ENCODE results near the gene PCDHGB2. TPM values are rescaled to one million over a fixed set of nuclear protein-coding genes. Genes with fewer than 3 reads are reported as not detected.

The PCDHGB2 gene
- total and polyA plus RNA-seq, 2 experiments from 2014 or later, result 0.33 TPM; not detected in 1

- Histone ChIP-seq H3K4me3 (no peak within 1 kb of the TSS), H3K27me3 (no peaks in the 10 kb centered on the region), H4K20me1 (ENCODE audit: insufficient read depth, poor library complexity, severe bottlenecking) (no peaks in the 10 kb centered on the region), H3K4me2 (no peak within 1 kb of the TSS), H3K9me3 (ENCODE audit: low read depth) (peaks cover 5% of the 10 kb centered on the region), H3K36me3 (replicated peaks; ENCODE audit: insufficient read depth, low read depth) (no peaks in the 10 kb centered on the region), H3K4me1 (ENCODE audit: insufficient read depth) (no peaks in the 10 kb centered on the region), H3K9me2 (replicated peaks; ENCODE audit: insufficient read depth) (no peaks in the 10 kb centered on the region), H2AFZ (no peak within 1 kb of the TSS), H3K27ac (no peak within 1 kb of the TSS), H3K79me2 (no peaks in the 10 kb centered on the region)
- no peak for DNase-seq (ENCODE audit: low spot score)
- 96% methylated on average over 32 of the region's 34 CpGs for WGBS (ENCODE audit: low lambda C conversion rate, missing lambda C conversion rate)
- TF ChIP-seq CTCF (IDR thresholded peaks at IDR 0.05; ENCODE audit: poor library complexity) (no peak), EZH2phosphoT487 (IDR thresholded peaks at IDR 0.05; ENCODE audit: low read depth, severe bottlenecking, unreplicated experiment) (no peak), EZH2 (IDR thresholded peaks at IDR 0.05; ENCODE audit: borderline replicate concordance) (no peak)
These were observed 4.3 kb downstream of the PCDHGB2 start, which contains the start of gene PCDHGA5 for GRCh38 chr5:141363952-141364660. PCDHGA5 (plus strand) TSS chr5:141364162; CDS start chr5:141364331, 169 bp downstream.

DNA sequence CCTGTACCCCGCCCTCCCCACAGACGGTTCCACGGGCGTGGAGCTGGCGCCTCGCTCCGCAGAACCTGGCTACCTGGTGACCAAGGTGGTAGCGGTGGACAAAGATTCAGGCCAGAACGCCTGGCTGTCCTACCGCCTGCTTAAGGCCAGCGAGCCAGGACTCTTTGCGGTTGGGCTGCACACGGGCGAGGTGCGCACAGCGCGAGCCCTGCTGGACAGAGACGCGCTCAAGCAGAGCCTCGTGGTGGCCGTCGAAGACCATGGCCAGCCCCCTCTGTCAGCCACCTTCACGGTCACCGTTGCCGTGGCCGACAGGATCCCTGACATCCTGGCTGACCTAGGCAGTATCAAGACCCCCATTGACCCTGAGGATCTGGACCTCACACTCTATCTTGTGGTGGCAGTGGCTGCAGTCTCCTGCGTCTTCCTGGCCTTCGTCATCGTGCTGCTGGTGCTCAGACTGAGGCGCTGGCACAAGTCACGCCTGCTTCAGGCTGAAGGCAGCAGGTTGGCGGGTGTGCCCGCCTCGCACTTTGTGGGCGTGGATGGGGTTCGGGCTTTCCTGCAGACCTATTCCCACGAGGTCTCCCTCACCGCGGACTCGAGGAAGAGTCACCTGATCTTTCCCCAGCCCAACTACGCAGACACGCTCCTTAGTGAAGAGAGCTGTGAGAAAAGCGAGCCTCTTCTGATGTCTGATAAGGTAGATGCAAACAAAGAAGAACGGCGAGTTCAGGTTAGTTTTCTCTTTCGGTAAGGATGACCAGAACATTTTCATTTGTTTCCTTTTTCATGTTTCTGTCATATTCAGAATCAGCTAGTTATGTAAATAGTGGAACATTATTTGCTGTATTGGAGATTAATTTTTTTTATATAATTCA, 6.5 kb downstream of the PCDHGB2 start:
- H3K4me1 ChIP-seq (ENCODE audit: insufficient read depth), result no peaks in the 10 kb centered on the region
- H3K9me3 ChIP-seq (ENCODE audit: low read depth), result peaks cover 5% of the 10 kb centered on the region
- no peaks in the 10 kb centered on the region for H3K9me2 ChIP-seq (replicated peaks; ENCODE audit: insufficient read depth)
- no peaks in the 10 kb centered on the region for H3K27me3 ChIP-seq
- H3K79me2 ChIP-seq, result no peaks in the 10 kb centered on the region
- DNase-seq (ENCODE audit: low spot score), result no peak
- no peak overlapping the region for H3K27ac ChIP-seq
- no peak overlapping the region for H2AFZ ChIP-seq
- H3K36me3 ChIP-seq (replicated peaks; ENCODE audit: insufficient read depth, low read depth), result no peaks in the 10 kb centered on the region
- no peak overlapping the region for H3K4me3 ChIP-seq
- H4K20me1 ChIP-seq (ENCODE audit: insufficient read depth, poor library complexity, severe bottlenecking), result no peaks in the 10 kb centered on the region
- no peak for TF ChIP-seq EZH2phosphoT487 (IDR thresholded peaks at IDR 0.05; ENCODE audit: low read depth, severe bottlenecking, unreplicated experiment)
- TF ChIP-seq EZH2 (IDR thresholded peaks at IDR 0.05; ENCODE audit: borderline replicate concordance), result no peak
- no peak for TF ChIP-seq CTCF (IDR thresholded peaks at IDR 0.05; ENCODE audit: poor library complexity)
- 96% methylated on average over 43 of the region's 46 CpGs for WGBS (ENCODE audit: low lambda C conversion rate, missing lambda C conversion rate)
- H3K4me2 ChIP-seq, result no peak overlapping the region

- Histone ChIP-seq H3K4me2 (no peak within 1 kb of the TSS), H3K27me3 (no peaks in the 10 kb centered on the region), H4K20me1 (ENCODE audit: insufficient read depth, poor library complexity, severe bottlenecking) (no peaks in the 10 kb centered on the region), H3K9me3 (ENCODE audit: low read depth) (no peaks in the 10 kb centered on the region), H3K4me1 (ENCODE audit: insufficient read depth) (no peaks in the 10 kb centered on the region), H3K79me2 (no peaks in the 10 kb centered on the region), H3K27ac (no peak within 1 kb of the TSS), H2AFZ (no peak within 1 kb of the TSS), H3K36me3 (replicated peaks; ENCODE audit: insufficient read depth, low read depth) (no peaks in the 10 kb centered on the region), H3K9me2 (replicated peaks; ENCODE audit: insufficient read depth) (no peaks in the 10 kb centered on the region), H3K4me3 (no peak within 1 kb of the TSS)
- DNase-seq (ENCODE audit: low spot score), result no peak
- TF ChIP-seq EZH2 (IDR thresholded peaks at IDR 0.05; ENCODE audit: borderline replicate concordance), result no peak
- no peak for TF ChIP-seq CTCF (IDR thresholded peaks at IDR 0.05; ENCODE audit: poor library complexity)
- TF ChIP-seq EZH2phosphoT487 (IDR thresholded peaks at IDR 0.05; ENCODE audit: low read depth, severe bottlenecking, unreplicated experiment), result no peak
- WGBS (ENCODE audit: low lambda C conversion rate, missing lambda C conversion rate), result 90% methylated on average over 32 of the region's 32 CpGs
These were observed 10.4 kb downstream of the PCDHGB2 start, which contains the start of gene PCDHGB3 for GRCh38 chr5:141369994-141370848. PCDHGB3 (plus strand) TSS chr5:141370242; CDS start chr5:141370395, 153 bp downstream.

All from hepatocyte (in vitro differentiated cells).